ENCODE measurements around the gene COPG2. TPM values are rescaled to one million over a fixed set of nuclear protein-coding genes. Genes with fewer than 3 reads are reported as not detected.
A peak's percentile ranks its signal among the peaks of the same experiment; 100 is the strongest.
"Not testable (repeated sequence)": the region's sequence is repeated elsewhere in the genome, so short reads cannot be mapped to it uniquely, and the experiment has no call there.

Gene COPG2
- total RNA-seq, 1 donor from 2014 or later, result 36.8 TPM

DNA sequence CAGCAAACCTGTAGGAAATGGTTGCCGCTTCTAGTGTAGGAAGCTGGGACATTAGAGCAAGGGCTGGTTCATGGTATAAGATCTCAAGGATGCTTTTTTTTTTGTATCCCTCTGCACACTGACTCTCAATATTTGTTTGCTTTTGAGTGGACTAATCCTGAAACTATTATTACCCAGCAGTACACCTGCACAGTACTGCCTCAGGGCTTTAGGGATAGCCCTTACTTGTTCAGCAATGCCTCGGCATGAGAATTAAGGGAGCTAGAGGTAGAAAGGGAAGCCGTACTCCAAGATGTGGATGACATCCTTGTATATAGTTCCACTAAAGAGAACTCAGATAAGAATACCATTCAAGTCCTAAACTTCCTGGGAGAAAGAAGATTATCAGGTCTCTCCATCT lies 70.5 kb downstream of the COPG2 start:
- TF ChIP-seq, protein P1, sequence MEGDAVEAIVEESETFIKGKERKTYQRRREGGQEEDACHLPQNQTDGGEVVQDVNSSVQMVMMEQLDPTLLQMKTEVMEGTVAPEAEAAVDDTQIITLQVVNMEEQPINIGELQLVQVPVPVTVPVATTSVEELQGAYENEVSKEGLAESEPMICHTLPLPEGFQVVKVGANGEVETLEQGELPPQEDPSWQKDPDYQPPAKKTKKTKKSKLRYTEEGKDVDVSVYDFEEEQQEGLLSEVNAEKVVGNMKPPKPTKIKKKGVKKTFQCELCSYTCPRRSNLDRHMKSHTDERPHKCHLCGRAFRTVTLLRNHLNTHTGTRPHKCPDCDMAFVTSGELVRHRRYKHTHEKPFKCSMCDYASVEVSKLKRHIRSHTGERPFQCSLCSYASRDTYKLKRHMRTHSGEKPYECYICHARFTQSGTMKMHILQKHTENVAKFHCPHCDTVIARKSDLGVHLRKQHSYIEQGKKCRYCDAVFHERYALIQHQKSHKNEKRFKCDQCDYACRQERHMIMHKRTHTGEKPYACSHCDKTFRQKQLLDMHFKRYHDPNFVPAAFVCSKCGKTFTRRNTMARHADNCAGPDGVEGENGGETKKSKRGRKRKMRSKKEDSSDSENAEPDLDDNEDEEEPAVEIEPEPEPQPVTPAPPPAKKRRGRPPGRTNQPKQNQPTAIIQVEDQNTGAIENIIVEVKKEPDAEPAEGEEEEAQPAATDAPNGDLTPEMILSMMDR (IDR thresholded peaks at IDR 0.05; ENCODE audit: partially characterized antibody, unreplicated experiment), result no peak
- H3K36me3 Mint-ChIP-seq (ENCODE audit: unreplicated experiment), result no peaks in the 10 kb centered on the region

DNA sequence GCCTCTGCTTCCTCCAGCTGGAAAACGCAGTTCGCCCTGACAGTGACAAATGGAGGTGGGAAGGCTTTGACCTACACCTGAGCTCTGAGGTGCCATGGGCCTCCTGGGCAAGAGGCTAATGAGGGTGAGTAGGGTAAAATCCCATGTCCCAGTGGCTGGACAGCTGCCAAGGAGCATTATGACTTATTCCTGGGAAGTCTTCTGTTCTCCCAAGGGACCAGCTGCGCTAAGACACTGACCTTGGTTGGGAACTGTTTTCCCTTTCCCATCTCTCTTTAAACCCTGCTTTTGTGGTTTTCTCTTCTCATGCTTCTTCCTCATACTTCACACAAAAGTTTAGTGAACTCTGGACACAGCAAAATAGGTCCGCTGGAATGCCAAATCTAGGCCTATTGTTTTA lies 72.6 kb downstream of the COPG2 start:
- Mint-ChIP-seq H3K4me1 (ENCODE audit: low read depth, unreplicated experiment) (peaks cover 4% of the 10 kb centered on the region), H3K27me3 (ENCODE audit: unreplicated experiment) (peaks cover 2% of the 10 kb centered on the region), H3K9me3 (ENCODE audit: unreplicated experiment) (peaks cover 2% of the 10 kb centered on the region), H3K36me3 (ENCODE audit: unreplicated experiment) (no peaks in the 10 kb centered on the region), H3K27ac (ENCODE audit: unreplicated experiment) (no peak overlapping the region), H3K4me3 (ENCODE audit: unreplicated experiment) (no peak overlapping the region)
- DNase-seq, result no peak
- TF ChIP-seq, protein P1 (IDR thresholded peaks at IDR 0.05; ENCODE audit: partially characterized antibody, unreplicated experiment), result no peak

More for the DNA sequence above, 70.5 kb downstream of the COPG2 start:
- Mint-ChIP-seq H3K9me3 (ENCODE audit: unreplicated experiment) (no peaks in the 10 kb centered on the region), H3K27me3 (ENCODE audit: unreplicated experiment) (no peaks in the 10 kb centered on the region), H3K27ac (ENCODE audit: unreplicated experiment) (no peak overlapping the region), H3K4me1 (ENCODE audit: low read depth, unreplicated experiment) (peaks cover 4% of the 10 kb centered on the region), H3K4me3 (ENCODE audit: unreplicated experiment) (no peak overlapping the region)
- no peak for DNase-seq

DNA sequence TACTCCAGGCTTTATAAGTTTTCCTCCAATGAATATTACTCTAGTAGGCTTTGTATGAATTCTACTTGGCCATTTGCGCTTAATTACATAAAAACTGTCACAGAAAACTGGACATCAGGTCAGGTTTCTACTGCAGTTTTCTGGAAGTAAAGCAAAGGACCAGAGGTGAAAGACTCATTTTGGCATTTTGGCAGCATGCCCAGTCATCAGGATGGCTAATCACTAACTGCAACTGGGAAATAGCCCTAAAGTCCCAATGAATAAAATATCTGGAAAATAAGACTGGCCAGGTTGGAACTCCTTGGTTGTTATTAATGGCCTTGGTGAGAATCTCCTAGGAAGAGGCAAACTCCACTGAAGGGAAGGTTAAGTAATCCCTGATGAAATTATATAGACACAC lies 75.5 kb downstream of the COPG2 start:
- no peak for DNase-seq
- Mint-ChIP-seq H3K9me3 (ENCODE audit: unreplicated experiment) (peaks cover 6% of the 10 kb centered on the region), H3K27me3 (ENCODE audit: unreplicated experiment) (peaks cover 4% of the 10 kb centered on the region), H3K27ac (ENCODE audit: unreplicated experiment) (no peak overlapping the region), H3K4me3 (ENCODE audit: unreplicated experiment) (no peak overlapping the region), H3K36me3 (ENCODE audit: unreplicated experiment) (no peaks in the 10 kb centered on the region), H3K4me1 (ENCODE audit: low read depth, unreplicated experiment) (peaks cover 4% of the 10 kb centered on the region)
- TF ChIP-seq, protein P1 (IDR thresholded peaks at IDR 0.05; ENCODE audit: partially characterized antibody, unreplicated experiment), result no peak

DNA sequence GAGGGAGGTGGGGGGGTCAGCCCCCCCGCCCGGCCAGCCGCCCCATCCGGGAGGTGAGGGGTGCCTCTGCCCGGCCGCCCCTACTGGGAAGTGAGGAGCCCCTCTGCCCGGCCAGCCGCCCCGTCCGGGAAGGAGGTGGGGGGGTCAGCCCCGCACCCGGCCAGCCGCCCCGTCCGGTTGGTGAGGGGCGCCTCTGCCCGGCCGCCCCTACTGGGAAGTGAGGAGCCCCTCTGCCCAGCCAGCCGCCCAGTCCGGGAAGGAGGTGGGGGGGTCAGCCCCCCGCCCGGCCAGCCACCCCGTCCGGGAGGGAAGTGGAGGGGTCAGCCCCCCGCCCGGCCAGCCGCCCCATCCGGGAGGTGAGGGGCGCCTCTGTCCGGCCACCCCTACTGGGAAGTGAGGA lies 77.1 kb downstream of the COPG2 start:
- not testable (repeated sequence) for H3K4me1 Mint-ChIP-seq (ENCODE audit: low read depth, unreplicated experiment); H3K4me3 Mint-ChIP-seq (ENCODE audit: unreplicated experiment); H3K36me3 Mint-ChIP-seq (ENCODE audit: unreplicated experiment); H3K9me3 Mint-ChIP-seq (ENCODE audit: unreplicated experiment); H3K27ac Mint-ChIP-seq (ENCODE audit: unreplicated experiment); H3K27me3 Mint-ChIP-seq (ENCODE audit: unreplicated experiment)
- peak; percentile 16 for DNase-seq

DNA sequence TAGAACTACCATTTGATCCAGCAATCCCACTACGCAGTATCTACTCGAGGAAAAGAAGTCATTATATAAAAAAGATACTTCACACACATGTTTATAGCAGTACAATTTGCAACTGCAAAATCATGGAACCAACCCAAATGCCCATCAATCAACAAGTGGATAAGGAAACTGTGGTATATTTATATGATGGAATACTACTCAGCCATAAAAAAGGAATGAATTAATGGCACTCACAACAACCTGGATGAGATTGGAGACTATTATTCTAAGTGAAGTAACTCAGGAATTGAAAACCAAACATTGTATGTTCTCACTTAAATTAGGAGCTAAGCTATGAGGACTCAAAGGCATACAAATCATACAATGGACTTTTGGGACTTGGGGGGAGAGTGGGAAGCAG lies 82.6 kb downstream of the COPG2 start:
- DNase-seq; H3K27me3 Mint-ChIP-seq (ENCODE audit: unreplicated experiment); H3K4me1 Mint-ChIP-seq (ENCODE audit: low read depth, unreplicated experiment); H3K9me3 Mint-ChIP-seq (ENCODE audit: unreplicated experiment); H3K4me3 Mint-ChIP-seq (ENCODE audit: unreplicated experiment); H3K36me3 Mint-ChIP-seq (ENCODE audit: unreplicated experiment); H3K27ac Mint-ChIP-seq (ENCODE audit: unreplicated experiment): not testable (repeated sequence)

DNA sequence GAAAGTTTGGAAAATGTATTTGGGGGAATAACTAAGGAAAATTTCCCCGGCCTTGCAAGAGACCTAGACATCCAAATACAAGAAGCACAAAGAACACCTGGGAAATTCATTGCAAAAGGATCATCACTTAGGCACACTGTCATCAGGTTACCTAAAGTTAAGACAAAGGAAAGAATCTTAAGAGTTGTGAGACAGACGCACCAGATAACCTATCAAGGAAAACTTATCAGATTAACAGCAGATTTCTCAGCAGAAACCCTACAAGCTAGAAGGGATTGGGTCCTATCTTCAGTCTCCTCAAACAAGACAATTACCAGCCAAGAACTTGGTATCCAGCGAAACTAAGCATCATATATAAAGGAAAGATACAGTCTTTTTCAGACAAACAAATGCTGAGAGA lies 93.4 kb downstream of the COPG2 start:
- H3K27me3 Mint-ChIP-seq (ENCODE audit: unreplicated experiment); H3K4me1 Mint-ChIP-seq (ENCODE audit: low read depth, unreplicated experiment); H3K4me3 Mint-ChIP-seq (ENCODE audit: unreplicated experiment); H3K27ac Mint-ChIP-seq (ENCODE audit: unreplicated experiment); DNase-seq; H3K9me3 Mint-ChIP-seq (ENCODE audit: unreplicated experiment); H3K36me3 Mint-ChIP-seq (ENCODE audit: unreplicated experiment): not testable (repeated sequence)

DNA sequence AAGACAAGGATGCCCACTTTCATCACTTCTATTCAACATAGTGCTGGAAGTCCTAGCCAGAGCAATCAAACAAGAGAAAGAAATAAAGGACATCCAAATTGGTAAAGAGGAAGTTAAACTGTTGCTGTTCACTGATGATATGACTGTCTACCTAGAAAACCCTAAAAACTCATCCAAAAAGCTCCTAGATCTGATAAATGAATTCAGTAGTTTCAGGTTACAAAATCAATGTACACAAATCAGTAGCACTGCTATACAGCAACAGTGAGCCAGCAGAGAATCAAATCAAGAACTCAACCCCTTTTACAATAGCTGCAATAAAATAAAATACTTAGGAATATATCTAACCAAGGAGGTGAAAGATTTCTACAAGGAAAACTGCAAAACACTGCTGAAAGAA lies 98.4 kb downstream of the COPG2 start:
- not testable (repeated sequence) for H3K4me3 Mint-ChIP-seq (ENCODE audit: unreplicated experiment); H3K27ac Mint-ChIP-seq (ENCODE audit: unreplicated experiment); DNase-seq; H3K4me1 Mint-ChIP-seq (ENCODE audit: low read depth, unreplicated experiment); H3K9me3 Mint-ChIP-seq (ENCODE audit: unreplicated experiment); H3K27me3 Mint-ChIP-seq (ENCODE audit: unreplicated experiment)
- H3K36me3 Mint-ChIP-seq (ENCODE audit: unreplicated experiment), result peaks cover 19% of the 10 kb centered on the region
